Duodenal mucosa (tissue), 2 donors: ENCODE measurements around the gene RAB6A.

ENCODE experiments used
- H3K27ac ChIP-seq: one replicate; pipeline ENCODE4 v1.7.0; 2013; ENCODE audit warnings: low read depth, low read length
- H3K27me3 ChIP-seq, 2 donors: one replicate each; pipeline ENCODE4 v1.7.0; 2013; ENCODE audit warnings: low read length in 2 of 2, control low read depth in 1 of 2; ENCODE audit not compliant: insufficient read depth in 2 of 2, control insufficient read depth in 1 of 2
- H3K36me3 ChIP-seq, 2 donors: one replicate each; pipeline ENCODE4 v1.7.0; 2013; ENCODE audit warnings: low read length in 2 of 2, control low read depth in 1 of 2; ENCODE audit not compliant: insufficient read depth in 2 of 2, control insufficient read depth in 1 of 2
- H3K4me1 ChIP-seq, 2 donors: one replicate each; pipeline ENCODE4 v1.7.0; 2013; ENCODE audit warnings: low read length in 2 of 2, control low read depth in 1 of 2; ENCODE audit not compliant: insufficient read depth in 2 of 2, control insufficient read depth in 1 of 2
- H3K4me3 ChIP-seq, 2 donors: one replicate each; pipeline ENCODE4 v1.7.0; 2013; ENCODE audit warnings: low read length in 2 of 2, low read depth in 1 of 2
- H3K9ac ChIP-seq, 2 donors: one replicate each; pipeline ENCODE4 v1.7.0; 2013; ENCODE audit warnings: low read length in 2 of 2, low read depth in 1 of 2
- H3K9me3 ChIP-seq, 2 donors: one replicate each; pipeline ENCODE4 v1.7.0; 2013; ENCODE audit warnings: low read length in 2 of 2, control low read depth in 1 of 2; ENCODE audit not compliant: control insufficient read depth in 1 of 2

The RAB6A gene

GRCh38 chr11:73636249-73636648 is 124.6 kb downstream of the RAB6A start:
- no peaks in the 10 kb centered on the region for H3K9me3 ChIP-seq
- no peaks in the 10 kb centered on the region for H3K27me3 ChIP-seq
- H3K4me3 ChIP-seq, result no peak overlapping the region
- no peaks in the 10 kb centered on the region for H3K4me1 ChIP-seq
- no peak overlapping the region for H3K9ac ChIP-seq
- H3K36me3 ChIP-seq, result no peaks in the 10 kb centered on the region
- no peak overlapping the region for H3K27ac ChIP-seq

- Histone ChIP-seq H3K4me1 (no peaks in the 10 kb centered on the region), H3K9ac (no peak overlapping the region), H3K9me3 (no peaks in the 10 kb centered on the region), H3K36me3 (no peaks in the 10 kb centered on the region), H3K27me3 (no peaks in the 10 kb centered on the region), H3K27ac (no peak overlapping the region), H3K4me3 (no peak overlapping the region)
Observed at GRCh38 chr11:73635721-73636120, 125.2 kb downstream of the RAB6A start.

GRCh38 chr11:73633999-73634398 is 126.9 kb downstream of the RAB6A start:
- Histone ChIP-seq H3K4me1 (no peaks in the 10 kb centered on the region), H3K36me3 (no peaks in the 10 kb centered on the region)

GRCh38 chr11:73632996-73633395 is 127.9 kb downstream of the RAB6A start:
- H3K27ac ChIP-seq, result no peak overlapping the region
- H3K36me3 ChIP-seq, result no peaks in the 10 kb centered on the region
- H3K9ac ChIP-seq, result no peak overlapping the region
- H3K27me3 ChIP-seq, result no peaks in the 10 kb centered on the region
- H3K4me3 ChIP-seq, result no peak overlapping the region
- no peaks in the 10 kb centered on the region for H3K9me3 ChIP-seq
- no peaks in the 10 kb centered on the region for H3K4me1 ChIP-seq

More at GRCh38 chr11:73633999-73634398, 126.9 kb downstream of the RAB6A start:
- no peak overlapping the region for H3K27ac ChIP-seq
- no peak overlapping the region for H3K9ac ChIP-seq
- H3K4me3 ChIP-seq, result no peak overlapping the region
- H3K9me3 ChIP-seq, result no peaks in the 10 kb centered on the region
- no peaks in the 10 kb centered on the region for H3K27me3 ChIP-seq

GRCh38 chr11:73629907-73630306 is 131.0 kb downstream of the RAB6A start:
- no peaks in the 10 kb centered on the region for H3K36me3 ChIP-seq
- H3K27me3 ChIP-seq, result peaks cover 0 to 2% of the 10 kb centered on the region in 2 donors
- no peaks in the 10 kb centered on the region for H3K9me3 ChIP-seq
- H3K27ac ChIP-seq, result no peak overlapping the region
- no peak overlapping the region for H3K9ac ChIP-seq
- H3K4me1 ChIP-seq, result no peaks in the 10 kb centered on the region
- H3K4me3 ChIP-seq, result no peak overlapping the region

GRCh38 chr11:73625696-73626318 is 135.1 kb downstream of the RAB6A start:
- Histone ChIP-seq H3K4me1 (no peaks in the 10 kb centered on the region), H3K36me3 (no peaks in the 10 kb centered on the region), H3K9ac (no peak overlapping the region), H3K9me3 (no peaks in the 10 kb centered on the region), H3K4me3 (no peak overlapping the region), H3K27ac (no peak overlapping the region), H3K27me3 (peaks cover 4 to 6% of the 10 kb centered on the region in 2 donors)
